GM13977 (cell line): ENCODE measurements around the gene BCL6B.
A peak's percentile ranks its signal among the peaks of the same experiment; 100 is the strongest.

Experiments
- DNase-seq: peaks from one replicate; pipeline ENCODE4 v3.0.0; 2012; ENCODE audit warnings: low spot score
- CTCF ChIP-seq: IDR thresholded peaks from 2 replicates; pipeline ENCODE4 v1.5.1; 2012; ENCODE audit warnings: mild to moderate bottlenecking, control low read depth; ENCODE audit not compliant: insufficient read depth; ENCODE audit errors: extremely low read depth, missing control alignments
- in situ Hi-C: fragments of 300-500 bp; cut with MboI; formaldehyde crosslinking; loops from one replicate; pipeline ENCODE4 v1.12.0; 2022; ENCODE audit warnings: low sequenced_read_pairs, low pct_unique_long_range_greater_than_20kb, mixed read lengths, inconsistent platforms; ENCODE audit not compliant: unreplicated experiment

Gene BCL6B

GRCh38 chr17:7010523-7010922, 12.3 kb upstream of the BCL6B start:
- DNase-seq = no peak
- in situ Hi-C loops = no loop called here
- TF ChIP-seq CTCF = no peak

- DNase-seq = no peak
- in situ Hi-C loops = no loop called here
- TF ChIP-seq CTCF = no peak
These were observed 11.4 kb upstream of the BCL6B start for GRCh38 chr17:7011415-7011814.

- TF ChIP-seq CTCF = no peak
- no peak for DNase-seq
- in situ Hi-C loops = no loop called here
These were observed 11.0 kb upstream of the BCL6B start for GRCh38 chr17:7011942-7012254.

- peak; percentile 94 for DNase-seq
- peak; percentile 78 for TF ChIP-seq CTCF
- in situ Hi-C loops = no loop called here
These were observed 8.4 kb upstream of the BCL6B start for GRCh38 chr17:7014261-7014994.

GRCh38 chr17:7014995-7015958, 7.6 kb upstream of the BCL6B start:
- in situ Hi-C loops = no loop called here
- DNase-seq = peak; percentile 77
- TF ChIP-seq CTCF = no peak

GRCh38 chr17:7016418-7016817, 6.4 kb upstream of the BCL6B start:
- in situ Hi-C loops = no loop called here
- TF ChIP-seq CTCF = no peak
- DNase-seq = no peak
